GF-D8 (cell line): ENCODE data around the gene FCN3.

ENCODE experiments used
- DNase-seq: peaks from one replicate; lab custom pipeline; 2025; lab: John Stamatoyannopoulos, UW

The FCN3 gene

DNA sequence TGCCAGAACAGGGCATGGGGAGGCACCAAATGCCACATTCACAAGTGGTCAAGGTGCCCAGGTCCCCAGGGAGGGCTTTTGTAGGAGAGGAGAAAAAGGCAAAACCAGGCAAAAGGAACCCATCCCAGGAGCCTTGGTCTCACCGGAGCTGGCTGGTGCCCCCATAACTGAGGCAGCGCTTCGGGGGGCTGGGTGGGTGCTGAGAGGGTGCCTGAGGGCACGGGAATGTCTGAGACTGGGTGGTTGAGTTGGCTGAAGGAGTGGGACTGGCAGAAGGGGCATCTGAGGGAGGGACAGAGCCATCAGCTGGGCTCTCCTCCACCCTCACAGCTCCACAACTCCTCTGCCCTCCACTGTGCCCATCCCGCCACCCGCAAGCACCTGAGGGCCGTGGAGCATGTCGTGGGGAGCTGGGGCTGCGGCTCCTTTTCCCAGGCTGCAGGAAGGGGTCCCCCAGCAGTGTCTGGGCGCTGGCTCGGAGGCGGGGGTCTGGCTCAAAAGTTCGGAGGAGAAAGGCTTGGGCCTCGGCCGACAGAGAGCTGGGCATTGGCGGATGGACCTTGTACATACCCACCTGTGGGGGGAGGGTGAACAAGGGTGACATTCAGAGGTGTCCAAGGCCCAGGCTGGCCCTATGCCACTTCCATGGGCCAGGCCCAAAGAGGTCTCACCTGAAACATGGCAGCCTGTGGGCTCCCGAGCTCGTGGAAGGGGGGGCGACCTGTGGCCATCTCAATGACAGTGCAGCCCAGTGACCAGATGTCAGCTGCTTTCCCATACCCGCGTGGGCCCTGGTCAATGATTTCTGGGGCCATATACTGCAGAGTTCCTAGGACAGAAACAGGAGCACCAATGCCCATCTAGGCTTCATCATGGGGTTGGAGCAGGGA lies 16.3 kb downstream of the FCN3 start:
- DNase-seq: no peak

DNA sequence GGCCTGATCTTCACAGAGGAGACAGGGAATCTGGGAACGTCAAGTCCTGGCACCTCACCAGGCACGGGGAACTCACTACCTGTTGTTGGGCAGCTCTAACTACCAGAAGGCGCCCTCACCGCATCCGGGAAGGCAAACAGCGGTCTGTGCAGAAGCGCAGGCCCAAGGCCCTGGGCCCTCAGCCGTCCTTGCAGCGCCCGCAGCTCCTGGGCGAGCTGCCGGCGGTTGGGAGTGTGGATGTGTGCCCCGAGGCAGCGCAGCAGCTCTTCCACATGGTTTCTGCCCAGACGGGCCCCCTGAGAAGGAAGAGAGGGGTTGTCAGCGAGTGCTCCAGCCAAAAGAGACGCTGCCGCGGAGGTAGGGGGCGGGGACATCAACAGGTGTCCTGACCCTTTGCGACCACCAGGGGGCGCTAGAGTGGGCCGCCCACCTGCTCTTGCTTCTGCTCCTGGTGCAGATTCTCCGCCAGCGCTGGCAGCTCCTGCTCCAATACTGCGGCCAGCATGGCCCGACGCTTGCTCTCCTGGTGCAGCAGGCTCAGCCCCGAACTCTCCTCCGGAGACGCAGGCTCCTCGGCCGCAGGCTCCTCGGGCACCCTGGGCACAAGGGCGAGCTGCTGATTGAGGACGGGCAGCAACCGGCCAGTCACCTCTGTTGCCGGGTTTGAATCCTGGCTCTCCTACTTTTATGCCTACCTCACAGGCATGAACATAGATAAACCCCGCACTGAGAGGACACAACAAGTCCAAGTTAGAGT lies 17.2 kb downstream of the FCN3 start:
- DNase-seq: peak; percentile 29

DNA sequence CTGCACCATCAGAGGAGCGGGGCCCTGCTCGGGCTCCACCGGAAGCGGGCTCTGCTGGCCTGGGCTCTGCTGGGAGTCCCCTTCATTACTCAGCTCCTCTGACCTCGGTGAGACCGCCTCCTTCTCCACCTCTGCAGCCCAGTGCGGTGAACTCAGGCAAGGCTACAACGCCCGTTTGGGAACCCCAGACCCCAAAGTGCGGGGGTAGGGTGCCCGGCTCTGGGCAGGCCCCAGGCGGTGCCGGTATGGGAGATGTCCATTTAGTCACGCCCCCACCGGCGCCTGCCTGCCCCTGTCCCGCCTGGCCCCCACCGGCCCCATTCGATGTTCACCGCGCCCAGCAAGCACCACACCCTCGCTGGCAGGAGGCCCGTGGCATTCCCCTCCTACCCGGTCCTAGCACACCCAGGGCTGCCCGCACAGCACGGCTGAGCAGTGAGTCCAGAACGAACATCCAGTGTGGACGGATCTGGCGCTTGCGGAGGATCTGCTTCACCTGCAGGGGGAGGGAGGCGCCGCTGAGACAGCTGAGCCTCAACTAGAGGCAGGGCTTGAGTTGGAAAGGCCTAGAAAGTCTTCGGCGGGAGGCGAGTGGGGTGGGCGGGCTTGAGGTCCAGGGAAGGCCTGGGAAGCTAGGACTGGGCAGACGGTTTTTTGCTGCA lies 17.9 kb downstream of the FCN3 start:
- no peak for DNase-seq

- no peak for DNase-seq
These were observed 18.4 kb downstream of the FCN3 start for GRCh38 chr1:27356277-27356618.

- no peak for DNase-seq
These were observed 18.9 kb downstream of the FCN3 start for GRCh38 chr1:27355683-27356082.

DNA sequence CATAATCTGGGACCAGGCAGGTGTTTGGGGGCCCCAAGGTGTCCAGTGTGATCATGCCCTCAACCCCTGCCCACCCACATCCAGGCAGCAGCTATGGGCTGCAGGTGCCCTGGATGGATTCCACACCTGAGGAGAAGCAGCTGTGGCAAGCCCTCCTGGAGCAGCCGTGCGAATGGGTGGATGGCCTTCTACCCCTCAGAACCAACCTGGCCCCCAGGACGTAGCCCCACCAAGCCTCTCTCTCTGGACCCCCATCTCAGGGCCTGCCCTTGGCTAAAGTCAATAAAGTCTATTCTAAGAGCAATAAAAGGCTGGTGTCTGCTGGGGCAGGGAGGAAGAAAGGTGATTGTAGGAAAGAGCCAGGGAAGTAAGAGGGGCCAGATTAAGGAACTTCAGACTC lies 21.0 kb downstream of the FCN3 start:
- DNase-seq: no peak

DNA sequence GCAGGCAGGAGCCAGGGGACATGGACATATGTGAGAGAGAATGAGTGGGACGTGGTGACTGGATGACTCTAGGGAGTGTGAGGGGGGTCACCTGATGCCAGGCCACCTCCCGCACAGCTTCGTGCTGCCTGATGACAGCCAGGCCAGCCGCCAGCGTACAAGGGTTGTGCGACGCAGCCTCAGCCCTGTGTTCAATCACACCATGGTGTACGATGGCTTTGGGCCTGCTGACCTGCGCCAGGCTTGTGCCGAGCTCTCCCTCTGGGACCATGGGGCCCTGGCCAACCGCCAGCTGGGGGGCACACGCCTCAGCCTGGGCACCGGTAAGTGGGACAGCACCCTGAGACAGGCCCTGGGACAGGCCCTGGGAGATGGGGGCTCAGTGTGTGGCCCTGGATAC lies 21.5 kb downstream of the FCN3 start:
- no peak for DNase-seq

GRCh38 chr1:27351541-27352107 lies 23.0 kb downstream of the FCN3 start:
- DNase-seq: no peak

GRCh38 chr1:27350663-27351540 lies 23.7 kb downstream of the FCN3 start:
- no peak for DNase-seq

GRCh38 chr1:27349784-27350662 lies 24.6 kb downstream of the FCN3 start:
- DNase-seq: no peak

GRCh38 chr1:27348861-27349783 lies 25.5 kb downstream of the FCN3 start:
- no peak for DNase-seq

DNA sequence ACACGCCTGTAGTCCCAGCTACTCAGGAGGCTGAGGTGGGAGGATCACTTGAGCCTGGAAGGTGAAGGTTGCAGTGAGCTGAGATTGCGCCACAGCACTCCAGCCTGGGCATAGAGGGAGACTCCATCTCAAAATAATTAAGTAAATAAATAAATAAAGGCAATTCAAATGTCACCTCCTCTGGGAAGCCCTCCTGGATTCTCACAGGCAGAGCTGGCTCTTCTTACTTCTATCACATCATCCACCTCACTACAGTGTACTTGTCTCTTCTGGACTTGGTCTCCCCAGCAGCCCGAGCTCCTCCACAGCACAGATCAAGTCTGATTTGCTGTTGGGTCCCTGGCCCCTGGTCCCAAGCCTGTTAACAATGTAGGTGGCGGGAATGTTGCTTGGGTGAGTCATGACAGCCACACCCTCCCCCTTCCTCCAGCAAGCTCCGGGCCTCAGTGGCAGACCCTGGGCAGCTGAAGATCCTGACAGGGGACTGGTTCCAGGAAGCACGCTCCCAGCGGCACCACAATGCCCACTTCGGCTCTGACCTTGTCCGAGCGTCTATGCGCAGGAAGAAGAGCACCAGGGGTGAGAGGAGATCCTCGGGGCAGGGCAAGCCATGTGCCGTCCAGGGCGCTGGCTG lies 27.5 kb downstream of the FCN3 start:
- no peak for DNase-seq

- DNase-seq: no peak
These were observed 28.3 kb downstream of the FCN3 start for GRCh38 chr1:27346357-27346756.

DNA sequence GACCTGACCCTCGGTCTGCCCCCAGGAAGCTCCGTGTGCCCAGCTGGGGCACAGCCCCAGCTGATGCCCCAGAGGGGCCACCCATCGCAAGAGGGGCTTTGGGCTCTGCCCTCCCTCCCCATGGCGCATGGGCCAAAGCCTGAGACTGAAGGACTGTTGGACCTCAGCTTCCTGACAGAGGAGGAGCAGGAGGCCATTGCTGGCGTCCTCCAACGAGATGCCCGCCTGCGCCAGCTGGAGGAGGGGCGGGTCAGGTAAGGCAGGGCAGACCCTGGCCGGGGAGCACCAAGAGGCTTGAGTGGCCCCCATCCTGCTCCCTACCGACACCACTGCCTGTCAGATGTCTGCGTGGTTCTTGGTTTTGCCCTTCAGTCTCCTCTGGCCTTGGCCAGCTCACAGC lies 29.4 kb downstream of the FCN3 start:
- no peak for DNase-seq

DNA sequence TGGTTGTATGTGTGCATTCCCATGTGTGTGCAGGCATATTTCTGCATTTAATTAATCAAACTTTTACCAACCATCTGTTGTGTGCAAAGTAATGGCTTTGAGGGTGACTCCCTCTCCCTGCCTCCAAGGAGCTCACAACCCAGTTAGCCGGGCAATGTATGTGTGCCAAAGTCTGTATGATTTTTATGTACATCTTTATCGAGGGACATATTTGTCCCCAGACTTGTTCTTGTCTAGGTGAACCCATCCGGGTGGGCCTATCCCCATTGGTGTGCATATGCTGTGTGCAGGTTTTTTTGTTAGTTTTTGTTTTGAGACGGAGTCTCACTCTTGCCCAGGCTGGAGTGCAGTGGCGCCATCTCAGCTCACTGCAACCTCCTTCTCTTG lies 31.0 kb downstream of the FCN3 start:
- DNase-seq: no peak

DNA sequence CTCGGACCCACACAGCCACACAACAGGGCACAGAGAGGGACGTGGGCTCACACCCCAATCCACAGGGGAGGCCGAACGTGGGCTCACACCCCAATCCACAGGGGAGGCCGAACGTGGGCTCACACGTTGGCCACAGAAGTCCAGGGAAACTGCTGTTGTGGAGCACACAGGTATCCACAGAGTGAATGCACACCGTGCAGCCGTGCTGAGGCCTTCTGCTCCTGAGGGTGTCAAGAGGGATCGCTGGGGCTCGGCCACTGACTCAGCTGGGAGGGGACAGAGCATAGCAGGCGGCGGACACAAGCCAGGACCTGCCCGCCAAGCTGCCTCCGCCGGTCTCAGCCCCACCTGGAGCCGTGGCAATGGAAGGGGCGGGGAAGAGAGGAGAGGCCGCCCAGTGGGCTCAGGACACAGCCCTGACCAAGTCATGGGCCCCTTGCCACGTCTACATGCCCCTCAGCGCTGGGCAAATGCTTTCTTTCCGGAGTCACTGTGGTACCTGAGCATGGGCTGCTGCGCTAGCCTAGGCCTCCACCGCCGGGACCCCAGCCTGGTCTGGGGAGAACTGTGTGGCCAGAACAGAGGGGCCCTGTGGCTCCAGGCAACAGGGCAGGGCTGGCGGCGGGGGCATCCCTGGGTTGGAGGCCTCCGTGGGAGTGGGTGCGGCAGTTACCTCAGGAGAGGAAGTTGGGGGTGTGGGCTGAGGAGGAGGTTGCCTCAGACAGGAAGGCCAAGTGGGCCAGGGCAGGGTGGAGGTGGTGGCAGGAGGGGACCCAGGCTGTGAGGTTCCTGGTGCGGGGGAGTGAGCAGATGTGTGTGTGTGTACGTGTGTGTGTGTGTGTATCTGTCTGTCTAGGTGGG lies 31.6 kb downstream of the FCN3 start:
- peak; percentile 93 for DNase-seq

- DNase-seq: no peak
These were observed 32.2 kb downstream of the FCN3 start for GRCh38 chr1:27342391-27342777.
